ENCODE measurements around the gene MTR. TPM values are rescaled to one million over a fixed set of nuclear protein-coding genes. Genes with fewer than 3 reads are reported as not detected.

MTR gene
- polyA plus RNA-seq, 2 of the 4 experiments (the other 2 are of a cell fraction): 6.2 to 12.7 TPM

DNA sequence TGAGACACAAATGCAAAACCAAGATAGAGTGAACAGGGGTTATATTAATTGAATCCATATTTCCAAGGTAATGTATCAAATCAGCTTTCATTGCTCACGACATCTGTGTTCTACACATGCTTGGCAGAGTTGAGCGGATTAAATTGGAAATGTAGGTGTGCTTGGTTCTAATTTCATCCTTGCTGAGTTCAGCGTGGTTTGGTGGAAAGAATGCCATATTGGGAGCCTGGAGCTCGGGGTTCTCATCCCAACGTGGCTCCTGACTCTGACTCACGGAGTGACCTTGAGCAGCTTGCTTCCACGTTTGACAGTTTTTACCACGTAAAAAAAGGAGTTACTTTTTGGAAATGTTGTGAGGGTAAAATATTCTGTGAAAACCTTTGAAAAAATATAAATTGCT is 92.0 kb downstream of the MTR start:
- FAIRE-seq: no peak
- POLR2A ChIA-PET: no interaction called here
- WGBS (ENCODE audit: missing lambda C conversion rate): 83% methylated on average over 8 of the region's 8 CpGs
- CTCF ChIA-PET: no interaction called here
- no peak for ATAC-seq
- TF ChIP-seq RARB (CRISPR knock-in tag; IDR thresholded peaks at IDR 0.05): no peak
- no peak for TF ChIP-seq POLR2AphosphoS2 (conservative IDR thresholded peaks at IDR 0.05; ENCODE audit: low read length)
- TF ChIP-seq, protein P1, sequence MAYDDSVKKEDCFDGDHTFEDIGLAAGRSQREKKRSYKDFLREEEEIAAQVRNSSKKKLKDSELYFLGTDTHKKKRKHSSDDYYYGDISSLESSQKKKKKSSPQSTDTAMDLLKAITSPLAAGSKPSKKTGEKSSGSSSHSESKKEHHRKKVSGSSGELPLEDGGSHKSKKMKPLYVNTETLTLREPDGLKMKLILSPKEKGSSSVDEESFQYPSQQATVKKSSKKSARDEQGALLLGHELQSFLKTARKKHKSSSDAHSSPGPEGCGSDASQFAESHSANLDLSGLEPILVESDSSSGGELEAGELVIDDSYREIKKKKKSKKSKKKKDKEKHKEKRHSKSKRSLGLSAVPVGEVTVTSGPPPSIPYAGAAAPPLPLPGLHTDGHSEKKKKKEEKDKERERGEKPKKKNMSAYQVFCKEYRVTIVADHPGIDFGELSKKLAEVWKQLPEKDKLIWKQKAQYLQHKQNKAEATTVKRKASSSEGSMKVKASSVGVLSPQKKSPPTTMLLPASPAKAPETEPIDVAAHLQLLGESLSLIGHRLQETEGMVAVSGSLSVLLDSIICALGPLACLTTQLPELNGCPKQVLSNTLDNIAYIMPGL (CRISPR knock-in tag; IDR thresholded peaks at IDR 0.05; ENCODE audit: borderline replicate concordance): no peak
- no peak for TF ChIP-seq RNF2 (IDR thresholded peaks at IDR 0.05; ENCODE audit: borderline replicate concordance, low read depth)
- TF ChIP-seq HEYL (CRISPR knock-in tag; IDR thresholded peaks at IDR 0.05): no peak
- no peak for TF ChIP-seq HOXA7 (CRISPR knock-in tag; IDR thresholded peaks at IDR 0.05)
- TF ChIP-seq FOXS1 (CRISPR knock-in tag; IDR thresholded peaks at IDR 0.05): no peak
- TF ChIP-seq BHLHE40 (IDR thresholded peaks at IDR 0.05; ENCODE audit: low read depth, low read length): no peak
- Histone ChIP-seq H3K9me3 (no peaks in the 10 kb centered on the region), H3K4me3 (no peak overlapping the region), H3K4me2 (no peak overlapping the region), H3K27ac (no peak overlapping the region), H3K4me1 (no peaks in the 10 kb centered on the region)
- DNase-seq (ENCODE audit: low read depth in 1 of 2, low spot score in 1 of 2): no peak

DNA sequence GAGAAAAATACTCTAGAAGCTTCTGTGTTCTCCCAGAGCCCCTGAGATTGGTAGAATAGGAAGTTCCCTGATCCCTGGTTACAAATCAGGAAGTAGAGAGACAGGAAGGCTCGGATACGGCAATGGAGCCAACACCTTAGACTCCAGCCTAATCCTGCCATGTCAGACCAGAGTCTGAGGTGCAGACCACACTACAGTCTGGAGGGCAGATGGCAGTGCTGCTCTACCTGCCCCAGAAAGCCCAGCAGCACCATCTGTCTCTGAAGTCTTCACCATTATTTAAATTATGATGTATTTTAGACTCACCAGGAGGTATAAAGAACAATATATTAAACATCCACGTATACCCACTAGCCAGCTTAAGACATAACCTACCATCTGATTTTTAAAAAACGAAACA is 93.0 kb downstream of the MTR start:
- H3K4me3 ChIP-seq: no peak overlapping the region
- H3K9me3 ChIP-seq: no peaks in the 10 kb centered on the region
- TF ChIP-seq MAZ (IDR thresholded peaks at IDR 0.05; ENCODE audit: borderline replicate concordance, low read depth, low read length): no peak
- no peak for TF ChIP-seq FOSB (CRISPR knock-in tag; IDR thresholded peaks at IDR 0.05)
- no peak for TF ChIP-seq TP53 (CRISPR knock-in tag; IDR thresholded peaks at IDR 0.05)
- no peak for TF ChIP-seq FOXS1 (CRISPR knock-in tag; IDR thresholded peaks at IDR 0.05)
- TF ChIP-seq HOXB5 (CRISPR knock-in tag; IDR thresholded peaks at IDR 0.05): no peak
- no peak for TF ChIP-seq KDM1A (IDR thresholded peaks at IDR 0.05; ENCODE audit: low read depth)
- TF ChIP-seq JUN (IDR thresholded peaks at IDR 0.05): no peak
- TF ChIP-seq TFCP2L1 (CRISPR knock-in tag; IDR thresholded peaks at IDR 0.05): no peak
- TF ChIP-seq RNF2 (IDR thresholded peaks at IDR 0.05; ENCODE audit: borderline replicate concordance, low read depth): no peak
- TF ChIP-seq RARB (CRISPR knock-in tag; IDR thresholded peaks at IDR 0.05): no peak
- no peak for TF ChIP-seq FOSL2 (IDR thresholded peaks at IDR 0.05)
- no peak for TF ChIP-seq FOSL2 (CRISPR knock-in tag; IDR thresholded peaks at IDR 0.05)
- no peak for TF ChIP-seq EHMT2 (IDR thresholded peaks at IDR 0.05; ENCODE audit: low read depth)
- TF ChIP-seq, protein P2, sequence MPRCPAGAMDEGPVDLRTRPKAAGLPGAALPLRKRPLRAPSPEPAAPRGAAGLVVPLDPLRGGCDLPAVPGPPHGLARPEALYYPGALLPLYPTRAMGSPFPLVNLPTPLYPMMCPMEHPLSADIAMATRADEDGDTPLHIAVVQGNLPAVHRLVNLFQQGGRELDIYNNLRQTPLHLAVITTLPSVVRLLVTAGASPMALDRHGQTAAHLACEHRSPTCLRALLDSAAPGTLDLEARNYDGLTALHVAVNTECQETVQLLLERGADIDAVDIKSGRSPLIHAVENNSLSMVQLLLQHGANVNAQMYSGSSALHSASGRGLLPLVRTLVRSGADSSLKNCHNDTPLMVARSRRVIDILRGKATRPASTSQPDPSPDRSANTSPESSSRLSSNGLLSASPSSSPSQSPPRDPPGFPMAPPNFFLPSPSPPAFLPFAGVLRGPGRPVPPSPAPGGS (IDR thresholded peaks at IDR 0.05): no peak
- TF ChIP-seq CHD2 (IDR thresholded peaks at IDR 0.05; ENCODE audit: low read length, partially characterized antibody): no peak
- TF ChIP-seq, protein P3, sequence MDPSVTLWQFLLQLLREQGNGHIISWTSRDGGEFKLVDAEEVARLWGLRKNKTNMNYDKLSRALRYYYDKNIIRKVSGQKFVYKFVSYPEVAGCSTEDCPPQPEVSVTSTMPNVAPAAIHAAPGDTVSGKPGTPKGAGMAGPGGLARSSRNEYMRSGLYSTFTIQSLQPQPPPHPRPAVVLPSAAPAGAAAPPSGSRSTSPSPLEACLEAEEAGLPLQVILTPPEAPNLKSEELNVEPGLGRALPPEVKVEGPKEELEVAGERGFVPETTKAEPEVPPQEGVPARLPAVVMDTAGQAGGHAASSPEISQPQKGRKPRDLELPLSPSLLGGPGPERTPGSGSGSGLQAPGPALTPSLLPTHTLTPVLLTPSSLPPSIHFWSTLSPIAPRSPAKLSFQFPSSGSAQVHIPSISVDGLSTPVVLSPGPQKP (IDR thresholded peaks at IDR 0.05; ENCODE audit: low read depth, low read length): no peak
- TF ChIP-seq MAFK (IDR thresholded peaks at IDR 0.05; ENCODE audit: partially characterized antibody): no peak
- no peak for TF ChIP-seq RCOR1 (IDR thresholded peaks at IDR 0.05; ENCODE audit: low read depth, low read length)
- DNase-seq (ENCODE audit: low read depth in 1 of 2, low spot score in 1 of 2) (no peak), ATAC-seq (no peak), FAIRE-seq (no peak)
- H3K4me1 ChIP-seq: no peaks in the 10 kb centered on the region; the same call in 2 of the 3 replicates
- no peak overlapping the region for H3K27ac ChIP-seq
- WGBS (ENCODE audit: missing lambda C conversion rate): 80% methylated on average over 4 of the region's 4 CpGs
- no peak overlapping the region for H3K4me2 ChIP-seq
- POLR2A ChIA-PET: no interaction called here
- CTCF ChIA-PET: no interaction called here
